Testis (tissue), 3 donors: ENCODE results near the gene VRK2. TPM values are rescaled to one million over a fixed set of nuclear protein-coding genes. Genes with fewer than 3 reads are reported as not detected.
"Not testable (repeated sequence)": the region's sequence is repeated elsewhere in the genome, so short reads cannot be mapped to it uniquely, and the experiment has no call there.

ENCODE experiments used
- DNase-seq: peaks from one replicate; pipeline ENCODE4 v3.0.0-alpha.2; 2019
- H3K27ac ChIP-seq, 2 donors: fragments of 200-600 bp; sonication (generic); one replicate each; pipeline ENCODE4 v1.5.1; 2019
- H3K27me3 ChIP-seq: fragments of 200-600 bp; sonication (generic); one replicate; pipeline ENCODE4 v1.5.1; 2019
- H3K36me3 ChIP-seq: fragments of 200-600 bp; sonication (generic); one replicate; pipeline ENCODE4 v1.5.1; 2017; ENCODE audit warnings: low read depth; ENCODE audit errors: missing control alignments
- H3K4me1 ChIP-seq: fragments of 200-600 bp; sonication (generic); one replicate; pipeline ENCODE4 v1.5.1; 2019
- H3K4me3 ChIP-seq, 2 donors: fragments of 200-600 bp; sonication (generic); one replicate each; pipeline ENCODE4 v1.5.1; 2017 to 2019
- H3K9me3 ChIP-seq: fragments of 200-600 bp; sonication (generic); one replicate; pipeline ENCODE4 v1.5.1; 2017
- CTCF ChIP-seq, 3 experiments: fragments of 450-650 bp in 2 of 3; fragments of 200-600 bp in 1 of 3; sonication (generic) in 1 of 3; IDR thresholded peaks; one replicate each; pipeline ENCODE4 v1.5.1; 2016 to 2019; ENCODE audit warnings: antibody characterized with exemption in 3 of 3, mild to moderate bottlenecking in 2 of 3, moderate library complexity in 1 of 3
- POLR2A ChIP-seq: fragments of 450-650 bp; IDR thresholded peaks from one replicate; pipeline ENCODE4 v1.6.1; 2017; ENCODE audit warnings: antibody characterized with exemption, mild to moderate bottlenecking, moderate library complexity
- WGBS, 2 donors: methylation state at CpG; one replicate each; pipeline ENCODE4 v1.1.5; 2018; 5-methylcytosine and 5-hydroxymethylcytosine counted together
- intact Hi-C: fragments of 100-400 bp; cut with DNase I; formaldehyde crosslinking; loops from one replicate; pipeline ENCODE4 v1.15.1; 2023; ENCODE audit warnings: low total_unique reads
- polyA plus RNA-seq: library from polyadenylated mRNA; stranded (reverse); fragments of 350-450 nt; fragmentation: Illumina TruSeq; extraction: RNeasy Lipid Tissue Mini Kit (QIAGEN cat#74804); gene quantifications from one replicate; pipeline ENCODE4 v1.2.3, GENCODE V29; 2014; ENCODE audit warnings: low read depth, low replicate concordance; ENCODE audit not compliant: insufficient read depth
- total RNA-seq, 2 donors: library from RNA; depleted of rRNA; stranded (reverse); fragments of >200 nt; gene quantifications; one replicate each; pipeline ENCODE4 v1.2.3, GENCODE V29; 2016

Gene VRK2
- total and polyA plus RNA-seq, 3 donors from 2014 or later: 16.6 to 18.5 (median 16.7) TPM

GRCh38 chr2:58073008-58073407, 26.4 kb downstream of the VRK2 start:
- Histone ChIP-seq H3K9me3 (no peaks in the 10 kb centered on the region), H3K36me3 (no peaks in the 10 kb centered on the region), H3K27ac (no peak overlapping the region), H3K27me3 (no peaks in the 10 kb centered on the region), H3K4me1 (no peaks in the 10 kb centered on the region), H3K4me3 (no peak overlapping the region)
- intact Hi-C loops: no loop called here
- no peak for TF ChIP-seq CTCF (IDR thresholded peaks at IDR 0.05)
- no peak for TF ChIP-seq POLR2A
- 94 to 95% methylated on average over 3 of the region's 3 CpGs for WGBS, 2 donors
- DNase-seq: no peak

- no peak for DNase-seq
- no peak overlapping the region for H3K4me3 ChIP-seq
- no peaks in the 10 kb centered on the region for H3K27me3 ChIP-seq
- H3K9me3 ChIP-seq: no peaks in the 10 kb centered on the region
- no peaks in the 10 kb centered on the region for H3K4me1 ChIP-seq
- no peak overlapping the region for H3K27ac ChIP-seq
- WGBS, 2 donors: 86 to 98% methylated on average over 3 of the region's 3 CpGs
- H3K36me3 ChIP-seq: no peaks in the 10 kb centered on the region
- intact Hi-C loops: no loop called here
- no peak for TF ChIP-seq POLR2A
- TF ChIP-seq CTCF (IDR thresholded peaks at IDR 0.05): no peak
These were observed 27.1 kb downstream of the VRK2 start for GRCh38 chr2:58073751-58074150.

- intact Hi-C loops: no loop called here
- no peak overlapping the region for H3K4me3 ChIP-seq
- TF ChIP-seq CTCF (IDR thresholded peaks at IDR 0.05) (no peak), POLR2A (no peak)
- H3K9me3 ChIP-seq: no peaks in the 10 kb centered on the region
- no peak overlapping the region for H3K27ac ChIP-seq
- no peaks in the 10 kb centered on the region for H3K27me3 ChIP-seq
- no peak for DNase-seq
- no peaks in the 10 kb centered on the region for H3K36me3 ChIP-seq
- no peaks in the 10 kb centered on the region for H3K4me1 ChIP-seq
These were observed 34.4 kb downstream of the VRK2 start for GRCh38 chr2:58081000-58081399.

GRCh38 chr2:58089081-58089480, 42.5 kb downstream of the VRK2 start:
- Histone ChIP-seq H3K4me1 (no peaks in the 10 kb centered on the region), H3K36me3 (no peaks in the 10 kb centered on the region), H3K27ac (no peak overlapping the region), H3K9me3 (no peaks in the 10 kb centered on the region), H3K27me3 (no peaks in the 10 kb centered on the region), H3K4me3 (no peak overlapping the region)
- WGBS, 2 donors: 90 to 91% methylated on average over 2 of the region's 2 CpGs
- no peak for DNase-seq
- TF ChIP-seq CTCF (IDR thresholded peaks at IDR 0.05): no peak
- no peak for TF ChIP-seq POLR2A
- intact Hi-C loops: no loop called here

GRCh38 chr2:58092772-58093171, 46.2 kb downstream of the VRK2 start:
- H3K36me3 ChIP-seq, DNase-seq, H3K4me1 ChIP-seq, intact Hi-C loops, H3K9me3 ChIP-seq, H3K27me3 ChIP-seq, H3K27ac ChIP-seq, H3K4me3 ChIP-seq: not testable (repeated sequence)
- 96 to 98% methylated on average over 4 of the region's 4 CpGs for WGBS, 2 donors
